Astrocyte of the spinal cord (primary cell): Measurements from ENCODE around the gene SLC5A7.

Experiments used
- DNase-seq: peaks from one replicate; pipeline ENCODE4 v3.0.0; 2011; ENCODE audit warnings: low read depth, low spot score
- H3K4me3 ChIP-seq: 2 replicates; pipeline ENCODE4 v1.5.1; 2011; ENCODE audit warnings: low read depth, mild to moderate bottlenecking, low read length, moderate library complexity
- in situ Hi-C: cut with HindIII; loops from 2 replicates; pipeline ENCODE4 v1.10.0; 2017; ENCODE audit warnings: low sequenced_read_pairs
- TF ChIP-seq, protein P1 (sequence below): IDR thresholded peaks from 2 replicates; pipeline ENCODE4 v1.5.1; 2012; ENCODE audit warnings: low read depth, mild to moderate bottlenecking, low read length, inconsistent platforms

SLC5A7 gene

DNA sequence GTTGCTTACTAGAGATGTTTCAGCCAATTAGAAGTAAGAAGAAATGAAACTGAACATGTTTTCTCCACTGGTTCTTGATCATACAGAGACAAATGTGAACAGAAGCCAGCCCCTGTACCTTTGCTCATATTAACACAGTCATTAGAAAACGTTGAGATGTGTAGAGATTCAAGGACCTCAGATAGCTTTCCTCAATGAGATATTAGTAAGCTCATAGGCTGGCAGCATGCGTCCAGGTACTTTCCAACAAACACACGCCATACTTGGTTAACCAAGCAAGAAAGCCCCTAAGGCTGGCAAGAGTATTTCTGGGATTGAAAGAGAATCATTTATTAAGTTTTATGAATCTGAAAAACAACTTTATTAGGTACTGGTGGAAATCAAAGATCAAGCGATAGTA lies 37.5 kb downstream of the SLC5A7 start:
- in situ Hi-C loops = no loop called here
- DNase-seq = no peak
- TF ChIP-seq, protein P1, sequence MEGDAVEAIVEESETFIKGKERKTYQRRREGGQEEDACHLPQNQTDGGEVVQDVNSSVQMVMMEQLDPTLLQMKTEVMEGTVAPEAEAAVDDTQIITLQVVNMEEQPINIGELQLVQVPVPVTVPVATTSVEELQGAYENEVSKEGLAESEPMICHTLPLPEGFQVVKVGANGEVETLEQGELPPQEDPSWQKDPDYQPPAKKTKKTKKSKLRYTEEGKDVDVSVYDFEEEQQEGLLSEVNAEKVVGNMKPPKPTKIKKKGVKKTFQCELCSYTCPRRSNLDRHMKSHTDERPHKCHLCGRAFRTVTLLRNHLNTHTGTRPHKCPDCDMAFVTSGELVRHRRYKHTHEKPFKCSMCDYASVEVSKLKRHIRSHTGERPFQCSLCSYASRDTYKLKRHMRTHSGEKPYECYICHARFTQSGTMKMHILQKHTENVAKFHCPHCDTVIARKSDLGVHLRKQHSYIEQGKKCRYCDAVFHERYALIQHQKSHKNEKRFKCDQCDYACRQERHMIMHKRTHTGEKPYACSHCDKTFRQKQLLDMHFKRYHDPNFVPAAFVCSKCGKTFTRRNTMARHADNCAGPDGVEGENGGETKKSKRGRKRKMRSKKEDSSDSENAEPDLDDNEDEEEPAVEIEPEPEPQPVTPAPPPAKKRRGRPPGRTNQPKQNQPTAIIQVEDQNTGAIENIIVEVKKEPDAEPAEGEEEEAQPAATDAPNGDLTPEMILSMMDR = no peak
- no peak overlapping the region for H3K4me3 ChIP-seq

DNA sequence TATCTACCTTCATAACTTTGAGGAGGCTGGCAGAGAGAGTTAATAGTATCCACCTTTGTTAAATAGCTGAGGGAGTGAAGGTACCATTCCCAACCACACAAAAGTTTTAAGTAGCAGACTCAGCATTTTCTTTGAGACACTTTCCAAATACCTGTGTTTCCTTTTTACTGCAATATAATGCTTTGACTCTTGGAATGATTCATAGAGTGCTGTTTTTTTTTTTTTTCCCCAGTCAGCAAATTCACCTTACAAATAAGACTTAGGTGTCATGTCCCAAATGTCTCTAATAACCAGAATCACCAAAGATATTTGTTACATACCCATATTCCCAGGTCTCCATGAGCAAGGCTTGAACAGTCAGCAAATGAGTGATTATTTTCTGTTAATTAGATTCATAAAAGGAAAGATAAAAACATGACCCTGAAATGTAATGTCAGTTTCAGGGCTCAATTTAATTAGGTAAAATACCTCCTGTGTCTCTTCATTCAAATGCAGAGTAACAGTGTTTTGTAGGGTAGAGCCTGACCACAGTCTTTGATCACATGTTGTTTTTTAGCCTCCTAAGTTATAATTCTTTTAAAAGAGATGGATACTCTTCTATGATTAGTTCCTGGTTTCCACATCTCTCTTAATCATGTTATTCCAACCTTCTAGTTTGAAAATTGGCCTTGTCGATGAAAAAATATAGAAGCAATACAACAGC lies 39.9 kb downstream of the SLC5A7 start:
- in situ Hi-C loops = no loop called here
- no peak overlapping the region for H3K4me3 ChIP-seq
- TF ChIP-seq, protein P1 = no peak
- DNase-seq = no peak

DNA sequence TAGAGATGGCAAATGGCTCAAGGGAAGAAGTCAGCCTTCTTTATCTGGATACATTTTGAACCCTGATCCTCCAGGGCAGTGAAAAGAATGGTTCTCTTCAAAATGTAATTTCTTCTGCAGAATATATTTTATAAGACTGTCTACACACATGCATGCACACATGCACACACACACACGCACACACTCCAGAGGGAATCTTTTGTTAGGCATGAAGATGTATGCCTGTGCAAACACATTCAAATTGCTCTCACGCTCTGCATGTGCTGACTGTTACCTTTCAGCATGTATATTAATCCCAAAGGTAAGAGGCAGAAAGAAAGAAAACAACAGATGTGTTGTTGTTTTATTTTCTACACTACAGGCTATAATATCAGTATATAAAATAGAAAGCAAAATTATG lies 43.2 kb downstream of the SLC5A7 start:
- TF ChIP-seq, protein P1 = no peak
- no peak overlapping the region for H3K4me3 ChIP-seq
- in situ Hi-C loops = no loop called here
- DNase-seq = no peak

DNA sequence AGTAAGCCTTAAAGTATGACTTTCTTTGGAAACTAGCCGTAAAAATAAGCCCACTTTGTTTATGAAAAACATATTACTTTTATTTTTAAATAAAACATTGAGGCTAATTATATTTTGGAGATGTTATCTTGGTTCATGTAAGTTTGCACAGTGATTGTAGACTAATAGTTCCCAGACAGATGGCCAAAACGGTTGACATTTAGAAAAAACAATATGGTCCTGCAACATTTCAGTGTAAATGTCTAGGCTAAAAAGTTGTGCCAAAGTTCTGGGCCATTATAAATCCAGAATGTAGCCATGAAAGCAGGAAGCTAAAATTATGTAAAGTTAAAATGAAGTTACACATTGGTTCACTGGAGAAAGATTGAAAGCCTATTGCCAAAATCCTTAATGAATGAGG lies 43.6 kb downstream of the SLC5A7 start:
- TF ChIP-seq, protein P1 = no peak
- in situ Hi-C loops = no loop called here
- no peak overlapping the region for H3K4me3 ChIP-seq
- DNase-seq = no peak

DNA sequence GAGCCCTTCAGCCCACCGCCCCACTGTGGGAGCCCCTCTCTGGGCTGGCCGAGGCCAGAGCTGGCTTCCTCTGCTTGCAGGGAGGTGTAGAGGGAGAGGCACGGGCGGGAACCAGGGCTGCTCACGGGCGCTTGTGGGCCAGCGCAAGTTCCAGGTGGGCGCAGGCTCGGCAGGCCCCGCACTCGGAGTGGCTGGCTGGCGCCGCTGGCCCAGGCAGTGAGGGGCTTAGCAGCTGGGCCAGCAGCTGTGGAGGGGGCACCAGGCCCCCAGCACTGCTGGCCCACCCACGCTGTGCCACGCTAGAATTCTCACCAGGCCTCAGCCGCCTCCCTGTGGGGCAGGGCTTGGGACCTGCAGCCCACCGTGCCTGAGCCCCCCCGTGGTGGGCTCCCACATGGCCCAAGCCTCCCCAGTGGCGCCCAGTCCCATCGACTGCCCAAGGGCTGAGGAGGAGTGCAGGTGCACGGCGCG lies 45.2 kb downstream of the SLC5A7 start:
- no peak for DNase-seq
- TF ChIP-seq, protein P1 = no peak
- in situ Hi-C loops = no loop called here
- no peak overlapping the region for H3K4me3 ChIP-seq

DNA sequence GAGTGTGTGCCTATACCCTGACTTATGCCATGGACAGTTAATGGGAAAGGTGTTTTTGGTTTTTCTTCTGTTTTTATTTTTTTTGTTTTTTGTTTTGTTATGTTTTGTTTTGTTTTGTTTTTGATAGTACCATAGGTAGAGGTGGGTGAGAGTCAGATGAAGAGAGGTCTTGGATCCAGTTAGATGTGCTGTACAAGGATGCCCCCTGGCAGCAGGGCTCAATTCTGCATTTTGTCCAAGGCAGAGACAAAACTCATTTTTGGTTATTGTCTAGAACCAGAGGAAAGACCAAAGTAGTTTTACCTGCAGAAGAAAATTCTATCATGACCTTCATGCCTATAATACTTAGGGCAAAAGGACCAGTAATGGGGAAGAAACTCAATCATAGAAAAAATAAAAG lies 48.5 kb downstream of the SLC5A7 start:
- no peak for DNase-seq
- H3K4me3 ChIP-seq = no peak overlapping the region
- in situ Hi-C loops = no loop called here
- TF ChIP-seq, protein P1 = no peak
